Stimulated activated CD4-positive, alpha-beta T cell treated with anti-CD3 and anti-CD28 coated beads, Interleukin-4, amount 100 ng/mL, for 24 hours (primary cell): ENCODE results near the gene EMC10.
A peak's percentile ranks its signal among the peaks of the same experiment; 100 is the strongest.
"Not testable (repeated sequence)": the region's sequence is repeated elsewhere in the genome, so short reads cannot be mapped to it uniquely, and the experiment has no call there.

ENCODE experiments used
- DNase-seq: peaks from one replicate; pipeline ENCODE4 v3.0.0-alpha.2; 2020

Gene EMC10

GRCh38 chr19:50516964-50517703 is 40.8 kb downstream of the EMC10 start:
- DNase-seq: no peak

- no peak for DNase-seq
These were observed 41.4 kb downstream of the EMC10 start for GRCh38 chr19:50517704-50518075.

- no peak for DNase-seq
These were observed 42.0 kb downstream of the EMC10 start for GRCh38 chr19:50518091-50519005.

GRCh38 chr19:50519006-50519575 is 42.8 kb downstream of the EMC10 start:
- no peak for DNase-seq

GRCh38 chr19:50520822-50521465 is 44.6 kb downstream of the EMC10 start:
- no peak for DNase-seq

- no peak for DNase-seq
These were observed 46.6 kb downstream of the EMC10 start for GRCh38 chr19:50522881-50523280.

- not testable (repeated sequence) for DNase-seq
These were observed 51.7 kb downstream of the EMC10 start for GRCh38 chr19:50528052-50528451.

GRCh38 chr19:50531171-50531612 is 54.9 kb downstream of the EMC10 start:
- DNase-seq: no peak

GRCh38 chr19:50532952-50533351 is 56.6 kb downstream of the EMC10 start:
- no peak for DNase-seq

- no peak for DNase-seq
These were observed 58.2 kb downstream of the EMC10 start for GRCh38 chr19:50534478-50534877.

- no peak for DNase-seq
These were observed 59.4 kb downstream of the EMC10 start for GRCh38 chr19:50535672-50536187.

- DNase-seq: no peak
These were observed 60.5 kb downstream of the EMC10 start for GRCh38 chr19:50536662-50537305.

- DNase-seq: no peak
These were observed 61.0 kb downstream of the EMC10 start for GRCh38 chr19:50537306-50537685.

GRCh38 chr19:50537769-50538230 is 61.5 kb downstream of the EMC10 start:
- DNase-seq: peak; percentile 72
